ENCODE results near the gene KLHL13.

- TF ChIP-seq CTCF (IDR thresholded peaks at IDR 0.05) = no peak
- TF ChIP-seq POLR2A (IDR thresholded peaks at IDR 0.05) = no peak
- no peak for TF ChIP-seq POLR2AphosphoS5 (IDR thresholded peaks at IDR 0.05)
Measured at GRCh38 chrX:118143578-118143977, 27.0 kb upstream of the KLHL13 start.

Measured in breast epithelium (tissue), 3 donors.